HG03108 (cell line): Measurements from ENCODE around the gene DCLK1.
"Not testable (repeated sequence)": the region's sequence is repeated elsewhere in the genome, so short reads cannot be mapped to it uniquely, and the experiment has no call there.

Source experiments
- ATAC-seq: cut with Tn5 transposase; IDR thresholded peaks from one replicate; pipeline ENCODE4 v1.9.1; 2021; ENCODE audit warnings: moderate library complexity; ENCODE audit not compliant: unreplicated experiment

DCLK1 gene

DNA sequence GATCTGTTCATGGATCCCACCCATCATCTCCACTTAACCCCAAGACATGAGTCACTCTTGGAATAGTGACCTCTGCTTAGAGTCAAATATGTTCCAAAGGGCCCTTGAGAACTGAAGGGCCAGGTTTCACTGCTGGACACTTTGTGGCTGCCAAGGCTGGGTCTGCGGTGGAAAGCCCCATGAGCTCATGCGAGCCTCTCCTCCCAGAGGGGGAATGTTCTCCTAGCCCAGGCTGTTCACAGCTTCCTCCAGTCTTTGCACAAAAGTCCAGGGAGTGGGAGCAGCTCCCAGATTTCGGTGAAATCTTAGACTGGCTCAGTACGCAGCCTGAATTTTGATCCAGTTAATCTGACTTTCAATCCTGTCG, 732 bp upstream of the DCLK1 start:
- no peak for ATAC-seq

DNA sequence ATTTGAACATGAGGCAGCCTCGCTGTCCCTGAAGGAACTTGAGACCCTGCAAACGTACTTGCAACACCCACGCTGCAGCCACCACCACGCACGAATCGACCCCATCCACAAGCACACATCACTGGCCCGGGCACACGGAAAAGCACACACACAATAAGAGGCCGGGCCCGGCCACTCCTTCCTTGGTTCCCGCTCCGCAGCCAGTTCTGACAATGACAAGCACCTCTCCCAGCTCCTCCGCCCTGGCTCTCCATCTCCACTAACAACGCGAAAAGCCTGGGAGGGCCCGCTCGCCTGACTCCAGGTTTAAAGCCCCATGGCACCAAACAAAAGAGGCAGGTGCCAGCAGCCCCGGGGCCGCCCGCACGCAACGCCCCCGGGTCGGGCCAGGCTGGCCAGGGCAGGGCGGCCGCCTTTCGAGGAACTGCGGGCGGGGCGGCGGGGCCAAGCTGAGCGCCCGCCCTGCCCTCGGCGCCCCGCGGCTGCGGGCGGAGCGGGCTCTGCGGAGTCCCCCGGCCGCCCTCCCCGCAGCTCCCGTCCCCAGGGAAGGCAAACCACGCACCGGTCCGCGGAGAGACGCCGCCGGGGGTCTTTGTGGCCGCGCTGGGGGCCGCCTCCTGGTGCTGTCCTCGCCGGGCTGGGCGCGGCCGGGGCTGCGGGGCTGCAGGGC, 495 bp downstream of the DCLK1 start:
- ATAC-seq, result no peak

DNA sequence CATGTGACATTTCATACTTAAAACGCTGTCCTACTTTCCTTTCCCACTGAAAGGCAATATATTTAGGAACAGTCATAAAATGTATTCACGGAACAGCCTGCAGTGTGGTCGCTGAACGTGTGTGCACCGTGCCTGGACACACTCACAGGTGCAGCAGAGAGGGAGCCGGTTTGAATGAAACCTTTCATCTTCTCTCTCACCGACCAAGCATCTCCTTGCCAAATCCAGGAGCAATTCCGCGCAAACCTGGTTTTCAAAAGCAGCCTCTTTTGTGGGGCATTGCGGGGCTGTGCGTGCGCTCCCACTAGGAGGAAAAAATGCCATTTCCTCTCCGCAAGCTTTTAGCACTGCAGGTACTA, 1.0 kb downstream of the DCLK1 start:
- ATAC-seq, result no peak

DNA sequence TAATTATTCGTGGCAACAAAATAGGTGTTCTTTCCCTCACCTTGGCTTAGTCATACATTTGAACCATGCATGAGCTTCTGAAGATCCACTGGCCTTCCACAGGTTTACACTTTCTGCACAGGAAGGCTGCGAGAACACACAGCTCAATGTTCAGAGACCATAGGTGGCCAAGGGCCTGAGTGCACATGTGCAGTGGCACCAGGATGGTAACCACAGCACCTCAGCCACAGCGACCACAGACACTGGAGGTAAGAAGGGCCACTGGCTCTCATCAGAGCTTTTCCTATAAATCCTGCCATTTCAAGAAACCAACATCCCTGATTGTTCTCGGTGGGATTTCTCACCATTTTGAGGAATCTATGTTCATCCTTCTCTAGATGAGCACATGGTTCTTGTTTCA, 1.6 kb downstream of the DCLK1 start:
- no peak for ATAC-seq

DNA sequence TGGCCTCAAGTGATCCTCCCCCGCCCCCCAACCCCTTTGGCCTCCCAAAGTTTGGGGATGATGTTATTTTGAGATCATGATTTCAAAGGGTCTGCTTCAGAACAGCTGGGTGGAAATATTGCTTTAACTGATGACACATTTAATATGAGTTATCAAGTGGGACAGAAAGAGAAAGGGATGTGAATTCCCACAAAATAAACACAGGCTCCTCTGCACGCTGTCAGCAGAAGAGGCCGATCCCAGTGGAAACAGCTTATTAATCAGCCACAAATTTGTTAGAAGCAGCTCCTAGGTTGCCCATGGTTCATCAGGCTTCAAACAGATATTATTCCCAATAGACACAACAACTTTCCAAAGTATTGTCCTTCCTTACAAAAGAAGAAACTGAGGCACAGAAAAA, 4.7 kb downstream of the DCLK1 start:
- ATAC-seq, result no peak

DNA sequence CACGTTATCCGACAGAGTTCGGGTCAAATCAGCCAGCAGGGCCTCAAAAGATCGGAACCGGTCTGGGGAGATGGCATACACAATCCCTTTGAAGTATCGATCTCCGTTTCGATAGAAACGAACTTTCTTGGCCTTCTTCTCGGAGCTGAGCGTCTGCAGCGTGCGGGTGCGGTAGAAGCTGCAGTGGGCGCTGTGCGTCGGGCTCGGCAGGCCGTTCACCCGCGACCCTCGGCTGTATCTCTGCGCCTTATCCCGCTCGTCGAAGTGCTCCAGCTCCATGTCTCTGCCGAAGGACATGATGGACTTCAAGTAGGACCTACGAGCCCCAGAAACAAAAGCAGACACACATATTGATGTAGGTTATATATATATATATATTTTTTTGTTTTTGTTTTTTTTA, 5.3 kb downstream of the DCLK1 start:
- no peak for ATAC-seq

DNA sequence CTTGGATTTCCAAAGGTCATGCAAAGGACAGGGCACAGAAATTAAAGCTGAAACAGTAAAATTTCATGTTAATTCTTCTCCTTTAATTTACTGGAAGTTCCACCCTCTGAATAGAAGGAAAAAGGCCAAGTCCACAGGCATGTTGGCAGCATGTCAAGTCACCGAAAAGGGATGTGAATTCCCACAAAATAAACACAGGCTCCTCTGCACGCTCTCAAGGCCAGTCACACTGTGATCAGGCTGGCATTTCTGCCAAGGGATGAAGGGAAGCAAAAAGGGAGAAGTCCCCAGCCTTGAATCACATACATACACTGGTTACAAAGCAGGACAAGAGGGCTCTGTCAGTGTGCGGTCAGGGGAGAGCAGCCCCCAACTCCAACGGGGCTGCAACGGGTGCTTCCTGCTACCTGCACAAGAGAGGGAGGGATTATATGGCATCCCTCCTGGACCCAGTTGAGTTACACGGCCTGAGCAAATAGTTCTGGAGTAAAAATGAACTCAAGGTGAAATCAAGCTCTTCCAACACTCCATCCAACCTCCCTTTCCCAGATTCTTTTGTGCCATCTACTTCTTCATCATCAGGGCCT, 6.9 kb downstream of the DCLK1 start:
- ATAC-seq, result no peak

DNA sequence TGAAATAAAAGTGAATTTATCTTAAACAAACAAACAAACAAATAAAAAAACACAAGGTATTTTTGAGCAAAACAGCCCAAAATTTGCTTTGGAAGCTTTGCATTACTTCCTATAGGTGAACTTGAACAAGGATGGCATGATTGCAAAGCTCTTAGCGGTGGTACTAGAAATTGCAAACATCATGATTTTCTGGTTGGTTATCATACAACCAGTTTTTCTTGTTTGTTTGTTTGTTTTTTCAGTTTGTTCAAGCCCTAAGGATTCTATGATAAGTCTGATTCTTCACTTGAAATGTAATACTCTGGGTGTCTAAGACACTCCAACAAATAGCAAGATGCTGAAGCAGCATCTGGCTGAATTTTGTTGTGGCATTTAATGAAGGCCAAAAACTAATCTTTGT, 15.9 kb downstream of the DCLK1 start:
- no peak for ATAC-seq

DNA sequence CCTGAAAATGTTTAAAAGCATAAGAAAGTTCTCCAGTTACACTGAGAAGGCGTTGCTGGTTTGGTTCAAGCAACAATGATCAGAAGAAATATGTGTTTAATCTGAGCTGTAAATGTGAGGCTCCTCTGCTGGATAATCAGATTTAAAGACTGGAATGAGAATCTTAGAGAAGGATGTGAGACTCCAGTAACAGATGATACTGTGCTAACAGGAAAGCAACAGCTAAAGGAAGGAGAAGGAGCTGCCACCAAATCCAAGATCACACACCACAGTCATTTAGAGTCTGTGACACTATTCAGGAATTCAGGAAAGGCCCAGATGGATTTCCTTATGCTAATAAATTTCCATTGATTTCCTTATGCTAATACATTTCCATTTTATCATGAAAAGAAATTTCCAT, 16.9 kb downstream of the DCLK1 start:
- ATAC-seq, result no peak

DNA sequence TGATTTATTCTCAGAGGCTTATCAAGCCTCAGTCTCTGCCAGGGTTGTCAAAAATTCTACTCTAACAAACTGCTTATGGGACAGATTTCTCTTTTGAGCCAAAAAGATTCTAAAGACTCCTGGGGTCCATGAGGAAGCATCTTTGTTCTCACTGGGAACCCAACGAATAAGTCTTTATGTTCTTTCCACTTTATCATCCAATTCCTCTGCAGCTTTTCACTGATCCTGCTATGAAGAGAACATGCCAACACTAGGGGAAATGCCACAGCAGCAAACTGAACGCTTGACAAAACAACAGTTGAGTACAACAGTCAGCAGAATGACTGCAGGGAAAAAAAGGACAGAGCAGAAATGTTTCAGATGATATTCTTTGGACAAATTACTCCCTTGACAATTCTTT, 22.2 kb downstream of the DCLK1 start:
- ATAC-seq, result no peak

DNA sequence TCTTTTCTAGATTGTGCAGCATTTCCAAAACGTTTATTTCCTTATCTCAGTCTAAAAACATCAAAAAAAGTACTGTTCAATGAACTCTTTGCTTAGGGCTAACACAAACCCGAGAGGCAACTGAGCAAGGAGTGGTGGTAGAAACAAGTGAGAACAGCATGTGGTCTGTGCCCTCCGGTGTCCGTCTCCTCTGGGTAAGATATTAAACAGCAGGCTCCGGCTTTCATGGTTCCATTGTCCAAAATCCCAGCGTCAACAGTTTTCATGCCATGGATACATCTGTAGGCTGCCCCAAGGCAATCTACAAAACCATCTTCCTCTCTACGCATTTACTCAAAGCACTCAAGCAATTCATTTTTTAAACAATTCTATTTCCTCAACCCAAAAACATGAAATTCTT, 22.8 kb downstream of the DCLK1 start:
- ATAC-seq, result no peak

DNA sequence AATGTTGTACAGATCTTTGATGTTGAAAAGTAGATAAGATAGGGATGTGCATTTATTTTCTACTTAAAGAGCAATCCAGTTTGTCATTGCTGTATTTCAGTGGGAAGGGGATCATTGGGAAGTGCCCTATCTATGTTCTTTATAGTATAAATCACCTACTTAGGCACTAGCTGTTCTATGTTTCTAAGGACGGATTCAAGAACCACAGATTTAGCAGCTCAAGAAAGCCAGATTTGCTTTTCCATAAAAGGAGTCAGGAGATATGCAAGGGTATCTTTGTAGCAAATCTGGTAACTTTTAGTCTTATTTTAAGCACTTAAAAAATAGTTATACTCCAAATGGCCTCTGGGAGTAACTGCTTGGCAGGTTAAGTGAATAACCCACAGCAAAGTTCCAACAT, 23.7 kb downstream of the DCLK1 start:
- no peak for ATAC-seq

DNA sequence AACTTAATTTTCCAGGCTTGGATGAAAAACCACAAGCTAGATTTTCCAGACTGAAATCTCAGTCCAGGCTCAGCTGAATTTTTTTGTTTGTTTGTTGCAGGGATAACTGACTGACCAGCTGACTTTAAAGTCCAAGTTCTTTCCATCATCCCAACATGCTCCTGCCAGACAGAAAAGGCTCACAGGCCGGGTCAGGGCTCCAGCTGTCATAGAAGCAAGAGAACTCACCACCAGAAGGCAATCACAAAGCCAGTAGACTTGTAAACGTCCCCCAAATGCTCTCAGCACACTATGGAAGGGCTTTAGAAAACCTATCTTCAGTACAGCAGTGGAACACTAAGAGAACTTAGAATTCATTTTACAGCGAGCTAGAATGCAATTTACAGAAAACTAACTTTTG, 25.5 kb downstream of the DCLK1 start:
- ATAC-seq, result no peak

DNA sequence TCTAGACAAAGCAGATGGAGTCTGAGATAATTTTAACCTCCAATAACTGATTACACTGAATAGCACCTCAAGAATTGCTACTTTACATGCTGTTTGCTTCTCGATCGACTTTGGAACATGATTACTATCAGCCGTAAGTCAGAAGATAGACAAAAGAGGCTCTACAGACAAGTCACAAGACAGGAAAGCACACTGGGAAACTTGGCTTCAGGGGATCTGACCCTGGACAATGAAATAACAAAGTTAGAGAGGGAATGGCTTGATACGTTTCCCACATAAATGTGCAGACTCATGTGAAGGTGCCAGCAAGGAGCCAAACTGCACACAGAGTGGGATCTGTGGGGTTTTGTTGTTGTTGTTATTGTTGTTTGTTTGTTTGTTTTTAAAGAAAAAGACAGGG, 28.5 kb downstream of the DCLK1 start:
- no peak for ATAC-seq

DNA sequence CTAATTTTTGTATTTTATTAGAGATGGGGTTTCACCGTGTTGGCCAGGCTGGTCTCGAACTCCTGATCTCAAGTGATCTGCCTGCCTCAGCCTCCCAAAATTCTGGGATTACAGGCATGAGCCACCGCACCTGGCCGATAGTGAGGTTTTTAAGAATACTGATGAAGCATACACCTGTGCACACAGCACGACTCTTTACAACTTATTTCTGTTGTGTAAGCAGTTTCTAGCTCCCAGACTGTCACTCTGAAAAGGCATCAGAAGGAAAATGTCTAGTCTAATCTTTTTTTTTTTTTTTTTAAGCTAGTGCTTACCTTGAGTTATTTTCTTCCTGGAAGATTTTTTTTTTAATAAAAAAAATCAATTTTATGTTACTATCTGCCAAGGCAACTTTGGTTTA, 29.3 kb downstream of the DCLK1 start:
- ATAC-seq, result not testable (repeated sequence)

DNA sequence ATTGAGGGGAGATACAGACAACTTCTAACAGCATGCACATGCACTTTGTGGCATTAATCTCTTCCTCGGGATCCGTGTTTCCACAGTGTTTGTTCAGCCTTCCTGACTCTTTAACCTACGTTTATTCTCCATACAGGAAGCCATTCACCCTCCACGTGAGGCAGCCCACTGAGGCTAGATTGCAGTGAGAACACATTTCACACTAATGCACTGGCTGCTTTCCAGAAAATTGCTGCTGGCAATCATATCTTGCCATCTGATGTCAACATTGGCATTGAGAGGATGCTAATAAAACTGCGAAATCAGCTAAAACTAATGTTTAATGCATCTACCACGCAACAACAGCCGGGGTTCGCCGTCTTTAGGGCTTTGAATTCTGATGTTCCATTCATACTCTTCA, 30.0 kb downstream of the DCLK1 start:
- no peak for ATAC-seq

DNA sequence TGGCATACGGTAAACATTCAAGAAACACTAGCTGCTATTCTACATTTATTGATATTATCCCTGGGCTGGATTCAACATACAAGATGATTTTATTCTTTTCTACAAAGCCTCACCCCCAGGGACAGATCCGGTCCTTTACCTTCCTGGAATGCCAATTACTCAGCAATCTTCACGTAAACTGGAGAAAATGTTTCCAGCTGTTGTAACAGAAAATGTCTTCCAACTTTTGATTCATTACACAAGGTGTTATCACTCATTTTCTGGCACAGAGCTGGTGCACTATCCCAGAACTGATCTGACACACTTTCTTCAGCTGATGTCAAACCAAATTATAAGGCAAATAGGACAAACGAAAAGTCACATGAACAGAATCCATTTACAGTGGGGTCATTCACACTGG, 33.1 kb downstream of the DCLK1 start:
- ATAC-seq, result no peak

DNA sequence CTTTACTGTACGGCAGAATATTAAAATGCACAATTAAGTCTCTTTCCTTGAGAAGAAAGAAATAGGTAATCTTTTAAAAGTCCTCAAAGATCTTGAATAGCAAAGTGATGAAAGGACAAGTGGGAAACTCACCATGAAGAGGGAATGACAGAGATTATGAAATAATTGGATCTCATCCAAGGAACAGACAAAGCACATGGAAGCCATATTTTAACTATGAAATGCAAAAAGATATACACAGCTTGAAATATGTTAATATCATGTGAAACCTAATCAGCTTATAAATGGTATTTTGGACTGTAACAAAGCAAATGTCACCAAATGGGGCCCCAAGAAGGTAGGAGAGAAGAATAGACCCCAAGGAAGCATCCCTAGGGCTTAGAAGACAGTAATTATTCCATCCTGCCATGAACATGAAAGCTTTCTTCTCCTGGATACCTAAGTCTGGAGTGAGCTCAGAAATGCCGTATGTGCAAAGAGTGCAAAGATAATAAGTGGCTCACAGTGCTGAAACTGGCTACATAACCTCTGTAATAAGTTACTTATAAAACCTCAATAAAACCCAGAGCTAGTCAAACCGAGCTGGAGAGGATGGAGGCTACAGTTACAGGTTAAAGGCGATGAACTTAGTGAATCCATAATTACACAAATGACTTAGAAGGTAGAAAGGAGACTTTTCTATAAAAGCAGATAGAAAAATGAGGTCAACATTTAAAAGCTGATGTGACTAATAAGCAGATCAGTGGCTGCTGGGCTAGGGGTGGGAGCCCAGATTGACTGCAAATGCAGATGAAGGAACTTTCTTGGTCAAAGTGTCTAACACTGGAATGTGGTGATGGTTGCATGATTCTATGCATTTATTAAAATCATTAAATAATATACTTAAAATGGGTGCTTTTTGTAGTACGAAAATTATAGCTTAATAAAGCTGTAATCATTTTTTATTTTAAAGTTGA, 34.4 kb downstream of the DCLK1 start:
- no peak for ATAC-seq

DNA sequence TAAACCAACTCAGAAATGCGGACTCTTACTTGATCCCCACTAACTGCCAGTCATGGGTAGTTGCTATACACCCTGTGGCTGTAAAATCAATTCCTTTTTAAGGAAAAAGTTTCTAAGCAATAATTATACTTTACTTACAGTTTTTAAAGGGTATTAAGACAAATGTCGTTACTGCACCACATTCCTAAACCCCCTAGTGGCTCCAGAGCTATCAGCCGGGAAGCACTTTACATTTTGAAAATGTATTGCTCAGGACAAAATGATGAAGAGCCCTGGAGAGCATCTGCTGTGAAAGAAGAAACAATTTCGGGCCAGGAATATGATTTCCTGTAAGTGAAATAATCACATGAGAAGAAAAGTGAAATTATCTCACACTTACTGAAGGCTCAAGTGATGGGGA, 36.7 kb downstream of the DCLK1 start:
- no peak for ATAC-seq

DNA sequence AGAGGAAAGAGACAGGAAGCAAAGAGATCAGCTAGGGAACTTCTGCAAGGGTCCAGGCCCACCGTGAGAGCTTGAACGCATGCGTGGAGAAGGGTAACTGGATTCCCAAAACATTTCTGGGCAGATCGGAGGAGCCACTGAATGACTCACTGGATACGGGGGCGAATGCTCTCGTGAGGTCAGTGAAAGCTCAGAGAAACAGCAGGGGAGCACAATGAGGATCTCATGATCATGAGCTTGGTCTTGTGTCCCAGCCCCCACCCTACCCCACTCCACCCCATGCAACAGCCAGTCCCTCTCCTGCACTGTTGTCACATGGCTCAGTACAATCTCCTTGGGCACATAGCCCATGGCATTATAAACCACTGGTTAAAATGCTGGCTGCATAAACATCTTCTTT, 40.6 kb downstream of the DCLK1 start:
- no peak for ATAC-seq

DNA sequence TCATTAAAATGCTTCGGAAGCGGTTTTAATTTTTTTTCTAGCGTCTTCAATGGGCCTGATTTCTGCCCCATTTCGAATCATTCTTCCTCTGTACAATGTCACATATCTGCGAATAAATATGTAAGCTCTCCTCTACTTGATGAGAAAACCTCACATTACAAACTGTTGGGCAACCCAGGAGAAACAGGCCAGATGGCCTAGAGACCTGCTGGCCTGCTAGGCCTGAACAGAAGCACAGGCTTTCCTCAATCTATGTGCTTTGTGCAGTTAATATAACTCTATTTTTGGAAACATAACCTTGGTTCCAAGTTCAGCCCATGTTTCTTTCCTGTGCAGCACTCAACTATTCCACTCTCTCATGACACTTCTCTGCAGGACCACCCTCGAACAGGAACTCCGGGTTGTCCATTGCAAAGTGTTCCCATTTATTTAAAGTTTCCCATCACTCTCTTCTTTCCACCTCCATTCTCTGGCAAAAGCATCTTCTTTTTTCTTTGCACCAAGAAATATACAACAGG, 42.0 kb downstream of the DCLK1 start:
- ATAC-seq, result no peak

DNA sequence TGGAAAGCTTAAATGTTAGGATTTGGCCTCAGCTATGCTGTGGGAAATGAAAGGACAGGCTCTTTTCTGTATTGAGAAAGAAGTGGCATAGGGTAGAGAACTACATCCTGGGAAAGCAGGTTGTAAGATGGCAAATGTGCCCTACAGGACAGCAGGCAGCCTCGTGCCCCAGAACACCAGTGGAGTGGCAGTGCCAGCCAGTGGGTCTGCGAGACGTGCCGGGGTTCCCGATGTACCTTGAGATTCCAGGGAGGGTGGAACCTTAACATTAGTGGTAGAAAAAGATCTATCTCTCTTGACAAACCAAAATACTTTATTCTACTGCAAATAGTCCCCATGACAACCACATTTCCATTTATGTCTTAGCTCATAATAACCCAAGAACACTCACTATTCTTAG, 42.7 kb downstream of the DCLK1 start:
- no peak for ATAC-seq
